ENCODE data around the gene FADS6.

- no peak for TF ChIP-seq CTCF (IDR thresholded peaks at IDR 0.05)
- TF ChIP-seq POLR2A (IDR thresholded peaks at IDR 0.05): no peak
These were observed 36.2 kb downstream of the FADS6 start for GRCh38 chr17:74857191-74857590.
